GM18505 (cell line): Measurements from ENCODE around the gene IER5L.

ENCODE experiments used
- ATAC-seq: cut with Tn5 transposase; IDR thresholded peaks from one replicate; pipeline ENCODE4 v1.9.1; 2021; ENCODE audit not compliant: unreplicated experiment
- POLR2A ChIP-seq: IDR thresholded peaks from 4 replicates; pipeline ENCODE4 v1.6.1; 2011; ENCODE audit warnings: borderline replicate concordance; ENCODE audit not compliant: insufficient read depth, insufficient read length; ENCODE audit errors: extremely low read depth

IER5L gene

DNA sequence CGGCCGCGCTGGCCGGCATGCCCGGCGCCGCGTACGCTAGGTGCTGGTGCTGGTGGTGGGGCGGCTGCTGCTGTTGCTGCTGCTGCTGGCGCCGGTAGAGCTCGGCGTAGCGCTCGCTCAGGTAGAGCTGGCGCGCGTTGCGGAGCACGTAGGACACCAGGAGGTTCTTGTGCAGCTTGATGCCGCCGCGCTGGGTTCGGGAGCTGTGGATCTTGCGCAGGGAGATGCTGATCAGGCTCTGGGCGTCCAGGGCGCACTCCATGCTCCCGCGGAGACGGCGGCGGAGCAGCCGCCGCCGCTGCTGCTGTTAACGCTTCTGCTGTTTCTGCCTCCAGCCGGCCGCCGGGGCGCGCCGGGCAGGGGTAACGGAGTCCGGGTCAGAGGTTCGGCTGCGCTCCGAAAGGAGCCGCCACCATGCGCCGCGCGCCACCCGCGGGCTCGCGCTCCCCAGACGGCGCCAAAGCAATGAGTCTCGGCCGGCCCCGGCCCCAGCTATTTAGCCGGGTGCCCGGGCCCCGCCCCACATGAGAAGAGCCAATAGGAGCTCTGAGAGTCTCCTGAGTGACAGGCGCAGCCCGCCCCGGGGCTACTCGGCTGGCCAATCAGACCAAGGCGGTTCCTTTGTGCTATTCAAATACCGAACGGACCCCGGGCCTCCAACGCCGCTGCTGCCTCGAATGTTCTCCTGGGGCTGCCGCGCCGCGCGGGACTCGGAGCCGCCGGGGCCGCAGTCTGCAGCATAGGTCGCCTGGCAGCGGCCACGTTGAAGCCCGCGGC lies at the start of gene IER5L:
IER5L (minus strand) TSS at position 471 of the 777 bp plus-strand sequence; CDS start at position 262, 209 bp downstream.
- peak; percentile 62 for ATAC-seq
- peak; percentile 97 for TF ChIP-seq POLR2A

DNA sequence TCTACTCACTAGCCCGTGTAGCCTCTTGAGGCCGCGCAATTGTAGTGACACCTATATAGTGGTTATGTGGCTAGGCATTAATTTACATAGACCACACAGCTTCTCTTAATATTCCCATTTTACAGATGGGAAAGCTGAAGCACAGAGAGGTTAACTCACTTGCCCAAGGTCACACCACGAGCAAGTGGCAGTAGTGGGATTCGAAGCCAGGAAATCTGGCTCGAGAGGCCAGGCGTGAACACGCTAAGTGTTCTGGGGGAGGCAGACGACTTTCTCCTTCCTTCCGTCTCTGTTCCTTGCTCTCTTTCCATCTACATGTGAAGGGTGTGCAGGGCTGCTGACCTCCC lies 49.8 kb upstream of the IER5L start:
- no peak for TF ChIP-seq POLR2A
- no peak for ATAC-seq

DNA sequence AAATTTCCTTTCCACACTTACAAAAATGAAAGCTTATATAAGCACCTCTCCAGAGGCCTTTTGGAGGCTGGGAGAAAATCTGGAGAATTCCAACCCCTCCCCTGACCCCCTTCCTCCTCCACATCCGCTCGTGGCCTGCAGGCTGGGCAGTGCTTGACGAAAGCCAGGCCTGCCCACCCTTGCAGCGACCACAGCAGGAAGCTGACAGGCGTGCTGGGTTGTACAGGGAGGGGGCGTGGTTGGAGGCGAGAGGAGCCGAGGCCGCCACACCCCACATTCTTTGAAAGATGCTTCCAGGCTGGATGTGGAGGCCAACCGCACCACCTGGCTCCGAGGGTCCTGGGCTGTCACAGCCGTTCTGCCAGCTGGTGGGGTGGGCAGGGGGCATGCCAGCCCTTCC lies 47.8 kb upstream of the IER5L start:
- TF ChIP-seq POLR2A: no peak
- ATAC-seq: no peak

DNA sequence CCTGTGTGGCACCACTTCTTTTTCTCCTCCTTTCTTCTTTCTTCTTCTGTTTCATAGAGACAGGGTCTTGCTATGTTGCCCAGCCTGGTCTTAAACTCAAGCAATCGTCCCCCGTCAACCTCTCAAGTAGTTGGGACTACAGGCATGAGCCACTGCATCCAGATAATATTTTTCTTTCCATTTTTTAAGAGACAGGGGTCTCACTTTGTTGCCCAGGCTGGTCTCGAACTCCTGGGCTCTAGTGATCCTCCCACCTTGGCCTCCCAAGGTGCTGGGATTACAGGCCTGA lies 47.4 kb upstream of the IER5L start:
- no peak for ATAC-seq

DNA sequence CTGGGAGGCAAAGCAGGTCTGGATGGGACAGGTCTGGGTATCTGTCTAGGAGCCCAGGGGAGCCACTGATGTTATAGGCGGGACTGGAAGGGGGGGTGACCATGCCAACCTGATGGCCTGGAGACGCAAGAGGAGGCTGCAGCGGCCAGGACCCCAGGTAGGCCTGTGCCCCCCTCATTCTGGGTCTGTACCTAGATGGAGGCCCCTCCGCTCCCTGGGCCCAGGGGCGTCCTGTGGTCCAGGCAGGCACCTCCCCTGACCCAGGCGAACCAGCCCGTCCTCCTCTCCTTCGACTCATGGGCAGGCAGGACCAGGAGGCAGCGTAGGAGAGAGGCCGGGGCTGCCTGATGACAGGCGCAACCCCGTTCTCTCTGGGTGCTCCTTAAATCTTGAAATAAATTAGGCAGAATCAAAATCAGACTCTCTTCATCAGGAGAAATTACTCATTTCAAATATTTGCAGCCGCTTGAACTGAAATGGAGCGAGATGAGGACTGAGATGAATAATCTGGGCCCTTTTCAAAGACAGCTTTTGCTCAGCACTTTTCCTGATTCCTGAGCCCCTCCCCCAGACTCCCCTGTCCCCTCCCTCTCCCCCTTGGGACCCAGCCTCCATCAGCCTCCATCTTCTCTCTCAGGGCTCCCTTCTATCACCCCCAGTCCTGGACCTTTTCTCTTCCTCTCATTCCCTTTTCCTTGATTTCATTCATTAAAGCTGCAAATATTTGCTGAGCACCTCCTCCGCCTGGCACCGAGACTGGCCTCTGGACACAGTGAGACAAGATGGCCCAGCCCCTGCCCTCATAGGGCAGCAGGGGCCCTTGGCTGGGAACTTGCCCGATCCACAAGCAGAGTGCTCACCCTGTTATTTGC lies 46.8 kb upstream of the IER5L start:
- ATAC-seq: no peak
- TF ChIP-seq POLR2A: no peak

More for the DNA sequence above, 47.4 kb upstream of the IER5L start:
- TF ChIP-seq POLR2A: no peak

DNA sequence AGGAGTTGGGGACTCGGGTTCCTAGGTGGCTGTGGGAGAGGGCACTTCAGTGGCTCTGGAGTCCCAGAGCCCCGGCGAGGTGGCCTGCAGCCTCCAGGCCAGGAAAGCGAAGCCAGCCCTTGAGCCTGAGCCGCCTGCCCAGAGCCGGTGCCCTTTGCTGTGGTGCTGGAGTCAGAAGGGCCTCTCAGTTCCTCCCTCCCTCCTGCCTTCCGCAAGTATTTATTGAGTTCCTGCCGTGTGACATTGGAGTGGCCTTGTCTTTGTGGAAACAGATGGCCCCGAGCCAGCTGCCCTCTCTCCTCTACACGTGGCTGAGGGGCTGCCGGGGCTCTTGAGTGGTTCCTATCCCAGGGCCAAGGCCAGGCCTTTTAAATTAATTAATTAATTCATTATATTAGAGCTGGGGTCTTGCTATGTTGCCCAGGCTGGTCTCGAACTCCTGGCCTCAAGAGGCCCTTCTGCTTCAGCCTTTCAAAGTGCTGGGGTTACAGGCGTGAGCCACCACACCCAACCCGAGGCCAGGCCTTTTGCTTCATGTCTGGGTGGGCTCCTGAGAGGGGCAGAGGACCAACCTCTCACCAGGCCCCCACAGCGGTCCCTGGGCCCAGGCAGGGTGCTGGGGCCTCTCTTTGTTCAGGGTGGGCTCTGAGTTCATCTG lies 45.6 kb upstream of the IER5L start:
- no peak for TF ChIP-seq POLR2A
- ATAC-seq: no peak

DNA sequence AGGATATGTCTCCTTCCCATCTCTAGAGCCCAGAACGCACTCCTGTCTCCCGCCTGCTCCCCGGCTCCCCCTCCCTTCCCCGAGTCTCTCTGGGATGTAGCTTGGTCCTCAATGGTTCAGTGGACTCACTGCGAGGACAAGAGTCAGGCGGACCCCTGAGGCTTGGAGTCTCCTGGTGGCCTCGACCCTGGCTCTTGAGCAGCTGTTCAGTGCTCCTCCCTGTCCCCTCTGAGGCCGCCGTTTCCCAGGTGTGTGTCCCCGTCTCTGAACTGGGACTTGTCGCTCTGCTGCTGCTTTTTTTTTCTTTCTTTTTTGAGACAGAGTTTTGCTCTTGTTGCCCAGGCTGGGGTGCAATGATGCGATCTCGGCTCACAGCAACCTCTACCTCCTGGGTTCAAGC lies 44.8 kb upstream of the IER5L start:
- no peak for ATAC-seq

DNA sequence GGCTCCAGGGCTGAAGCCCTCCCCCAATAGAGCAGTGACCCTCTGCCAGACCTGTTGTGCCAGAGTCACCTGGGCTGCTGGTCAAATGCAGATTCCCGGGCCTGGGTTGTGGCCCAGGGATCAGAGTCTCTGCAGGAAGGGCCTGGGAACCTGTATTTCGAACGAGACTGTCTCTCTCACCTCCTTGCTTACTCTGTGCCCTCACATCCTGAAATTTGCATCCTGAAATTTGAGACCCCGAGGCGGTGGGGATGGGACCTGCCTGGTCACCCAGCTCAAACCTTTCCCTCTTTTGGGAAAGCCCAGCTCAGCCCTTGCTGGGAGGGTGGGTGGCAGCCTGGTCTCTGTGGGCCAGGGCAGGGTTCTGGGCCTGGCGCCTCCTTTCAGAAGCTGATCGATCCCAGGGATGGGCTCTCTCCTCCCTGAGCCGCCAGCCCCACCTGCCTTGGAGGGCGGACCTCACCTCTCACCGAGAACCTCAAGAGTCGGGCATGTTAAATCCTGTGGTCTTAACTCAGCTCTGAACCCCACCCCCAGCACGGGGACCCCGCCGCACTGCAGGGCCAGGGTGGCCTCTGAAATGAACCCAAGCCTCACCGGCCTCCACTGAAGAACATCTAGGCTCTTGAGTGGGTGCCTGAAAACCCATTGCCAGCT lies 44.0 kb upstream of the IER5L start:
- ATAC-seq: no peak

More for the DNA sequence above, 44.8 kb upstream of the IER5L start:
- no peak for TF ChIP-seq POLR2A

DNA sequence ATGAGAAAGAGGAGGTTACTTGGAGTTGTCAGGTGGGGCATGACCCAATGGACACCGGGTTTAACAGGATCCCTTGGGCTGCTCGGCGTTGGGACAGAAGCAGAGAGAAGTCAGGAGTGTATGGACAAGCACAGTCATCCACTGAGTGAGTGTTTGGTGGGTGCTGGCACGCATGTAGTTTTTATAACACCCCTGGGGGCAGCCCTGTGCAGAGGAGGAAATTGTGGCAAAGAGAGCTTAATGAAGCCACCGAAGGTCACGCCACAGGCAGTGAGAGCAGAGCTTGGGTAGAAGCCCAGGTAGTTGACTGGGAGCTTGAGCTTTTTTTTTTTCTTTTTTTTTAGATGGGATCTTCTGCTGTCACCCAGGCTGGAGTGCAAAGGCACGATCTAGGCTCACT lies 43.2 kb upstream of the IER5L start:
- no peak for TF ChIP-seq POLR2A
- ATAC-seq: no peak

More for the DNA sequence above, 44.0 kb upstream of the IER5L start:
- no peak for TF ChIP-seq POLR2A

DNA sequence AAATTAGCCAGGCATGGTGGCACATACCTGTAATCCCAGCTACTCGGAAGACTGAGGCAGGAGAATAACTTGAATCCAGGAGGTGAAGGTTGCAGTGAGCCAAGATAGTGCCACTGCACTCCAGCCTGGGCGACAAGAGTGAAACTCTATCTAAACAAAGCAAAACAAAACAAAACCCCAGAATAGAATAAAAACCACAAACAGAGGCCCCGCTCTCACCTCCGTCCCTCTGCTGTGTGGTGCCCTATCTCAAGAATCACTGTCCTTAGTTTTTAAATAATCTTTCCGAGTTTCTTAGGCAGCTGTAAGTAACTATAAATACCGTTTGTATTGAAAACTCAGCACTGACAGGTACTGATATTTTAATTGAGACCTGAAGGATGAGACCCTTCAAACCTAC lies 42.7 kb upstream of the IER5L start:
- TF ChIP-seq POLR2A: no peak
- no peak for ATAC-seq

DNA sequence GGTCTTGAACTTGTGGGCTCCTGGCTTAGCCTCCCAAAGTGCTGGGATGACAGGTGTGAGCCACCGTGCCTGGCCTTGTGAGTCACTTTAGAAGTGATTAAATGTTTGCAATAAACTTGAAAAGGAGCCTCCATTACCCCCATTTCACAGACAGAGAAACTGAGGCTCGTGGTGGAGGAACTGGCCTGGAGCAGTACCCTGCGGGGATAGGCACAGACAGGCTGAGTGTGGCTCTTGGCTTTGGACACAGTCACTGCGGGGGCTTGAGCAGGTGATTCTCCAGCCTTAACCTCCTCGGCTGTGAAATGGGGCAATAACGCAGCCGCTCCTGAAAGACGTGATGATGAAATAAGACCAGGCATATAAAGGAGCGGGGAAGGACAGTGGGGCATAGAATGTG lies 40.9 kb upstream of the IER5L start:
- TF ChIP-seq POLR2A: no peak
- ATAC-seq: no peak

DNA sequence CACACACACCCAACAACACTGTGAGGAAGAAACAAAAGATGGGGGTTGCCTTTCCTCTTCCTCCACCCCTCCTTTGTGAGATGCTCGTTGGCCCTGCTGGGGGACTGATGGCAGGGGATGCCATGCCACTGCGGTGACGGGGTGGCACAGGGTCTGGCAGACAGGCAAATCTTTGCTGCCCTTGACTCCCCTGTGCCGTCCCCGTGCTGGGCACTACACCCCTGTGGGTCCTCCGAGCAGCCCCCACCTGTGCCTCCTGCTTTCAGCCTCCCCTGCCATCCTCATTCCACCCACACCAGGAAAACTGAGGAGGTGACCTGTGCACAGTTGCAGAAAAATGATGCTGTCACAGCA lies 40.2 kb upstream of the IER5L start:
- no peak for ATAC-seq
- TF ChIP-seq POLR2A: no peak

DNA sequence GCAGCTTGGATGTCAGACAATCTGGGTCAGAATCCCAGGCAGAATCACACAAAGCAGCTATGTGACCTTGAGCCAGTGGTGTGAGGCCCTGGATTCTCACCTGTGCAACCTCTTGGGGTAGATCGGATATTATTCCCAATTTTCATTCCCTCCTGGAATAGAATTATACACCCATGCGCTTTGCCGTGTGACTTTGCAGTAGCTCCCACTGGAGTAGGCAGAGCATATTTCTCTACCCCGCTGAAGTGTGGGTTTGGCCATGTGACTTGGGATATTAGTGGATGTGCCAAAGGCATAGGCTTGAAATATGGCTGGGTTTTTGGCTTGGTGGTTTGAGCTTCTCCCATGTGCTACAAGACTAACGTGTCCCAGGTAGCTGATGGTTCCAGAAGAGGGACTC lies 35.5 kb upstream of the IER5L start:
- no peak for TF ChIP-seq POLR2A
- no peak for ATAC-seq
